GM19238 (cell line): ENCODE data around the gene RAB15.

Source experiments
- DNase-seq: peaks from one replicate; pipeline ENCODE4 v3.0.0; 2011; ENCODE audit warnings: low spot score; ENCODE audit not compliant: insufficient read length

RAB15 gene

GRCh38 chr14:64938972-64939816 lies 32.9 kb downstream of the RAB15 start:
- no peak for DNase-seq

GRCh38 chr14:64937821-64938193 lies 34.3 kb downstream of the RAB15 start:
- no peak for DNase-seq

GRCh38 chr14:64937171-64937820 lies 34.8 kb downstream of the RAB15 start:
- DNase-seq, result no peak

- no peak for DNase-seq
These were observed 36.6 kb downstream of the RAB15 start for GRCh38 chr14:64935508-64935907.

- DNase-seq, result no peak
These were observed 37.7 kb downstream of the RAB15 start for GRCh38 chr14:64934338-64934929.

GRCh38 chr14:64932231-64932630 lies 39.9 kb downstream of the RAB15 start:
- no peak for DNase-seq

GRCh38 chr14:64931123-64931522 lies 41.0 kb downstream of the RAB15 start:
- no peak for DNase-seq

- DNase-seq, result no peak
These were observed 41.9 kb downstream of the RAB15 start for GRCh38 chr14:64930085-64930843.

GRCh38 chr14:64929014-64929359 lies 43.1 kb downstream of the RAB15 start:
- no peak for DNase-seq

GRCh38 chr14:64928239-64929013 lies 43.7 kb downstream of the RAB15 start:
- no peak for DNase-seq

GRCh38 chr14:64927031-64927430 lies 45.1 kb downstream of the RAB15 start:
- no peak for DNase-seq

- no peak for DNase-seq
These were observed 45.6 kb downstream of the RAB15 start for GRCh38 chr14:64926398-64926995.

GRCh38 chr14:64923015-64923414 lies 49.1 kb downstream of the RAB15 start:
- no peak for DNase-seq

GRCh38 chr14:64920465-64920864 lies 51.7 kb downstream of the RAB15 start:
- DNase-seq, result no peak

GRCh38 chr14:64919618-64920017 lies 52.5 kb downstream of the RAB15 start:
- DNase-seq, result no peak

- DNase-seq, result no peak
These were observed 52.9 kb downstream of the RAB15 start for GRCh38 chr14:64919215-64919614.

GRCh38 chr14:64918216-64918615 lies 53.9 kb downstream of the RAB15 start:
- no peak for DNase-seq

- no peak for DNase-seq
These were observed 56.3 kb downstream of the RAB15 start for GRCh38 chr14:64915797-64916196.

GRCh38 chr14:64915029-64915424 lies 57.1 kb downstream of the RAB15 start:
- no peak for DNase-seq

GRCh38 chr14:64914237-64915028 lies 57.7 kb downstream of the RAB15 start, which contains the start of gene CHURC1:
TSS of gene CHURC1 (plus strand) at chr14:64914455. CDS start at chr14:64914496, 41 bp downstream.
- peak; percentile 73 for DNase-seq
